Stimulated activated naive CD8-positive, alpha-beta T cell treated with anti-CD3 and anti-CD28 coated beads, Interleukin-15, Interleukin-2, amounts not matched to agents 100 U/mL and 50 U/mL, for 24 hours (primary cell): ENCODE data around the gene ARID5A.
A peak's percentile ranks its signal among the peaks of the same experiment; 100 is the strongest.

Experiments used
- ATAC-seq: fragments of 150-1000 bp; cut with Tn5 transposase; one replicate; pipeline ENCODE4 v1.10.0; 2021
- DNase-seq: peaks from one replicate; pipeline ENCODE4 v3.0.0; 2021

The ARID5A gene

GRCh38 chr2:96601382-96602292, 65.1 kb downstream of the ARID5A start:
- ATAC-seq: peak; percentile 95
- peak; percentile 30 for DNase-seq
